HG02981 (cell line): Measurements from ENCODE around the gene RCE1.
A peak's percentile ranks its signal among the peaks of the same experiment; 100 is the strongest.

ENCODE experiments used
- ATAC-seq: cut with Tn5 transposase; IDR thresholded peaks from one replicate; pipeline ENCODE4 v1.9.1; 2021; ENCODE audit warnings: mild to moderate bottlenecking, moderate library complexity; ENCODE audit not compliant: unreplicated experiment

The RCE1 gene

GRCh38 chr11:66884443-66884842 lies 41.2 kb downstream of the RCE1 start:
- no peak for ATAC-seq

GRCh38 chr11:66885469-66885868 lies 42.2 kb downstream of the RCE1 start:
- no peak for ATAC-seq

GRCh38 chr11:66885950-66886440 lies 42.8 kb downstream of the RCE1 start:
- no peak for ATAC-seq

- no peak for ATAC-seq
Observed at GRCh38 chr11:66886671-66887221, 43.5 kb downstream of the RCE1 start.

GRCh38 chr11:66887526-66887925 lies 44.3 kb downstream of the RCE1 start:
- no peak for ATAC-seq

- ATAC-seq = no peak
Observed at GRCh38 chr11:66888282-66888681, 45.0 kb downstream of the RCE1 start.

- no peak for ATAC-seq
Observed at GRCh38 chr11:66889960-66890359, 46.7 kb downstream of the RCE1 start.

- peak; percentile 88 for ATAC-seq
Observed at GRCh38 chr11:66891851-66892660, 48.8 kb downstream of the RCE1 start.

GRCh38 chr11:66892911-66893310 lies 49.7 kb downstream of the RCE1 start:
- ATAC-seq = no peak

- ATAC-seq = no peak
Observed at GRCh38 chr11:66894141-66894540, 50.9 kb downstream of the RCE1 start.
